Esophagus squamous epithelium (tissue), 4 donors: ENCODE results near the gene SLC66A3.

ENCODE experiments used
- CTCF ChIP-seq, 6 experiments: fragments of 450-650 bp in 4 of 6; fragments of 200-600 bp in 2 of 6; sonication (generic) in 2 of 6; IDR thresholded peaks; one replicate each; pipeline ENCODE4 v1.5.1; 2016 to 2019; ENCODE audit warnings: antibody characterized with exemption in 6 of 6, mild to moderate bottlenecking in 4 of 6, moderate library complexity in 4 of 6
- POLR2A ChIP-seq, 4 donors: fragments of 450-650 bp; IDR thresholded peaks; one replicate each; pipeline ENCODE4 v1.6.1; 2017; ENCODE audit warnings: antibody characterized with exemption in 4 of 4, mild to moderate bottlenecking in 4 of 4, moderate library complexity in 3 of 4

GRCh38 chr2:11227595-11227994 is 72.3 kb downstream of the SLC66A3 start:
- no peak for TF ChIP-seq CTCF (IDR thresholded peaks at IDR 0.05)
- TF ChIP-seq POLR2A (IDR thresholded peaks at IDR 0.05): no peak
